Psoas muscle (tissue), 8 donors: ENCODE data around the gene ARFGAP1. TPM values are rescaled to one million over a fixed set of nuclear protein-coding genes. Genes with fewer than 3 reads are reported as not detected.

ENCODE experiments used
- ATAC-seq, 4 donors: fragments of 200-7000 bp; cut with Tn5 transposase; one replicate each; pipeline ENCODE4 v1.9.1; 2020; ENCODE audit warnings: moderate library complexity in 3 of 4, mild to moderate bottlenecking in 2 of 4
- DNase-seq, 2 donors: peaks; one replicate each; pipeline ENCODE4 v3.0.0-alpha.2; 2020
- H3K27ac ChIP-seq: fragments of 200-600 bp; one replicate; pipeline ENCODE4 v1.8.0; 2022
- H3K27me3 ChIP-seq, 3 donors: fragments of 200-600 bp in 1 of 3; one replicate each; pipeline versions ENCODE4 v1.6.1 to v1.8.0; 2013 to 2022; ENCODE audit warnings: low read length in 2 of 3, mild to moderate bottlenecking in 2 of 3, moderate library complexity in 1 of 3; ENCODE audit not compliant: insufficient read depth in 3 of 3
- H3K36me3 ChIP-seq, 2 donors: fragments of 200-600 bp in 1 of 2; one replicate each; pipeline versions ENCODE4 v1.6.1 to v1.8.0; 2013 to 2022; ENCODE audit warnings: low read depth in 1 of 2, mild to moderate bottlenecking in 1 of 2, moderate library complexity in 1 of 2; ENCODE audit not compliant: insufficient read depth in 1 of 2
- H3K4me1 ChIP-seq: fragments of 200-600 bp; one replicate; pipeline ENCODE4 v1.8.0; 2022
- H3K4me3 ChIP-seq: fragments of 200-600 bp; one replicate; pipeline ENCODE4 v1.8.0; 2022; ENCODE audit warnings: mild to moderate bottlenecking
- H3K9me3 ChIP-seq: fragments of 200-600 bp; one replicate; pipeline ENCODE4 v1.8.0; 2022
- CTCF ChIP-seq: fragments of 200-600 bp; IDR thresholded peaks from one replicate; pipeline ENCODE4 v1.8.0; 2022; ENCODE audit warnings: antibody characterized with exemption
- WGBS, 3 donors: extraction: QIAGEN DNeasy Blood & Tissue Kit; methylation state at CpG; one replicate each; pipeline versions ENCODE4 v1.1.6 to v1.1.7; 2013; 5-methylcytosine and 5-hydroxymethylcytosine counted together
- intact Hi-C, 2 donors: fragments of 100-400 bp; cut with DNase I; formaldehyde crosslinking; loops; one replicate each; pipeline versions ENCODE4 v1.11.0 to v1.14.2; 2022
- polyA plus RNA-seq, 3 donors: library from polyadenylated mRNA; stranded (reverse); fragments of 200-250 nt; gene quantifications; one replicate each; pipeline ENCODE4 v1.2.3, GENCODE V29; 2013
- total RNA-seq, 4 donors: library from RNA; stranded (reverse); fragmentation: NEBNext Ultra II Directional in 2 of 4; extraction: Animal tissue kit (Norgen Biotek cat#: 25700) in 2 of 4; gene quantifications; one replicate each; pipeline versions ENCODE4 v1.2.1 to v1.2.4, GENCODE V29; 2021 to 2023
- donor health status: healthy with polysubstance abuse.
- donor health status: DM: no; HTN: no; CAD: no; lungs with moderate emphysema.
- donor health status: Bipolar disorder and iron deficiency.
- donor health status: healthy.
- donor health status: DM: yes; HTN: yes; CAD: no.
- donor health status: DM: no; HTN: no; CAD: no.
- donor health status: DM: no; HTN: no; CAD: no.
- donor health status: DM: yes; HTN: yes; CAD: no.

ARFGAP1 gene
- total and polyA plus RNA-seq, 7 donors: 19.9 to 42.2 (median 26.8) TPM

GRCh38 chr20:63230800-63231268 is 41.8 kb upstream of the ARFGAP1 start:
- Histone ChIP-seq H3K4me1 (no peaks in the 10 kb centered on the region), H3K4me3 (no peak overlapping the region), H3K36me3 (no peaks in the 10 kb centered on the region), H3K27me3 (peaks cover 0 to 64% (median 2%) of the 10 kb centered on the region in 3 donors), H3K9me3 (no peaks in the 10 kb centered on the region), H3K27ac (no peak overlapping the region)
- TF ChIP-seq CTCF: peak; percentile 43
- peak; percentile 52 to 65 for DNase-seq
- intact Hi-C loops: loop anchor here in 1 of 2 donors (5.0 kb wide), 1 partner anchor 49 kb away; no protein-coding TSS in a partner anchor
- ATAC-seq: peak; percentile 59 to 75 (median 69)
- WGBS, 3 donors: 10 to 12% (median 11%) methylated on average over 17 of the region's 17 CpGs

- intact Hi-C loops: loop anchor here in 1 of 2 donors (5.0 kb wide), 1 partner anchor 50 kb away; no protein-coding TSS in a partner anchor
- DNase-seq: no peak
Observed at GRCh38 chr20:63232235-63233060, 40.2 kb upstream of the ARFGAP1 start.

GRCh38 chr20:63233061-63233344 is 39.6 kb upstream of the ARFGAP1 start:
- H3K27me3 ChIP-seq: peaks cover 0 to 83% (median 2%) of the 10 kb centered on the region in 3 donors
- DNase-seq (no peak), ATAC-seq (no peak)
- intact Hi-C loops: loop anchor here in 1 of 2 donors (5.0 kb wide), 1 partner anchor 51 kb away; no protein-coding TSS in a partner anchor
- H3K4me3 ChIP-seq: no peak overlapping the region
- H3K9me3 ChIP-seq: no peaks in the 10 kb centered on the region
- no peak overlapping the region for H3K27ac ChIP-seq
- no peaks in the 10 kb centered on the region for H3K4me1 ChIP-seq
- 60 to 88% (median 78%) methylated on average over 3 of the region's 3 CpGs for WGBS, 3 donors
- no peaks in the 10 kb centered on the region for H3K36me3 ChIP-seq
- TF ChIP-seq CTCF: no peak

More at GRCh38 chr20:63232235-63233060, 40.2 kb upstream of the ARFGAP1 start:
- ATAC-seq: no peak
- Histone ChIP-seq H3K4me3 (no peak overlapping the region), H3K27ac (no peak overlapping the region), H3K27me3 (peaks cover 0 to 78% (median 2%) of the 10 kb centered on the region in 3 donors), H3K4me1 (no peaks in the 10 kb centered on the region), H3K9me3 (no peaks in the 10 kb centered on the region), H3K36me3 (no peaks in the 10 kb centered on the region)
- whole genome bisulfite sequencing, 3 donors: 58 to 63% (median 61%) methylated on average over 18 of the region's 18 CpGs
- TF ChIP-seq CTCF: no peak

DNA sequence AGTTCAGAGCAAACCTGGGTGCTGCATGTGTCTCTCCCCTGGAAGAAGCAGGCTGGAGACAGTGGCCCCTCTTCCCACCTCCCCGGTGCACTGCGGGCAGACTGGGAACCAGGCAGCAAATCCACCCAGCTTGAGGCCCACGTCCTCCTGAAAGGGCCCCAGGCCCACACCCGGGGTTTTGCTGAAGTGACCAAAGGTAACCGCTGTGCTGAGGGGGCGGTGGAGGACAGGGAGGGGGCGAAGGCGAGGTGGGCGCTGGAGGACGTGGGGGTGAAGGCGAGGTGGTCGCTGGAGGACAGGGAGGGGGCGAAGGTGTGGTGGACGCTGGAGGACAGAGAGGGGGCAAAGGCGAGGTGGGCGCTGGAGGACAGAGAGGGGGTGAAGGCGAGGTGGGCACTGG is 38.7 kb upstream of the ARFGAP1 start:
- ATAC-seq (no peak), DNase-seq (no peak)
- peaks cover 0 to 82% (median 2%) of the 10 kb centered on the region in 3 donors for H3K27me3 ChIP-seq
- H3K36me3 ChIP-seq: no peaks in the 10 kb centered on the region
- H3K9me3 ChIP-seq: no peaks in the 10 kb centered on the region
- no peaks in the 10 kb centered on the region for H3K4me1 ChIP-seq
- no peak overlapping the region for H3K4me3 ChIP-seq
- TF ChIP-seq CTCF: no peak
- intact Hi-C loops: loop anchor here in 1 of 2 donors (5.0 kb wide), 1 partner anchor 52 kb away; no protein-coding TSS in a partner anchor
- 78 to 88% (median 86%) methylated on average over 15 to 17 of the region's 17 CpGs for WGBS, 3 donors
- H3K27ac ChIP-seq: no peak overlapping the region
